Tibial artery (tissue), 4 donors: ENCODE data around the gene RAB40C.

Experiments
- DNase-seq, 2 donors: peaks; one replicate each; pipeline ENCODE4 v3.0.0-alpha.2; 2019
- H3K27ac ChIP-seq, 2 donors: fragments of 200-600 bp; sonication (generic) in 1 of 2; 1 replicate in 1 of 2; 2 replicates in 1 of 2; pipeline ENCODE4 v1.5.1; 2018 to 2019; ENCODE audit warnings: mild to moderate bottlenecking in 1 of 2
- H3K27me3 ChIP-seq, 2 donors: fragments of 200-600 bp; sonication (generic) in 1 of 2; one replicate each; pipeline versions ENCODE4 v1.5.1 to v1.6.0; 2016 to 2019
- H3K36me3 ChIP-seq, 3 donors: fragments of 200-600 bp; sonication (generic) in 2 of 3; one replicate each; pipeline ENCODE4 v1.5.1; 2016 to 2019; ENCODE audit warnings: mild to moderate bottlenecking in 2 of 3
- H3K4me1 ChIP-seq, 4 donors: fragments of 200-600 bp; sonication (generic) in 2 of 4; 1 replicate in 3 of 4; 2 replicates in 1 of 4; pipeline ENCODE4 v1.5.1; 2016 to 2019
- H3K4me3 ChIP-seq, 2 donors: fragments of 200-600 bp; sonication (generic) in 1 of 2; 1 replicate in 1 of 2; 2 replicates in 1 of 2; pipeline ENCODE4 v1.5.1; 2018 to 2019; ENCODE audit warnings: mild to moderate bottlenecking in 2 of 2
- H3K9me3 ChIP-seq, 3 donors: fragments of 200-600 bp; sonication (generic) in 1 of 3; one replicate each; pipeline ENCODE4 v1.5.1; 2016 to 2019
- CTCF ChIP-seq, 2 experiments: fragments of 200-600 bp in 1 of 2; fragments of 450-650 bp in 1 of 2; IDR thresholded peaks; one replicate each; pipeline ENCODE4 v1.5.1; 2017 to 2019; ENCODE audit warnings: antibody characterized with exemption in 2 of 2, mild to moderate bottlenecking in 1 of 2, moderate library complexity in 1 of 2
- intact Hi-C: fragments of 100-400 bp; cut with DNase I; formaldehyde crosslinking; loops from one replicate; pipeline ENCODE4 v1.15.0; 2023; ENCODE audit warnings: low total_unique reads

The RAB40C gene

GRCh38 chr16:660132-660458 lies 70.2 kb downstream of the RAB40C start:
- intact Hi-C loops = no loop called here
- H3K4me3 ChIP-seq = peak overlapping the region; percentile 16 to 46
- peaks cover 0 to 52% (median 5%) of the 10 kb centered on the region in 3 donors for H3K36me3 ChIP-seq
- no peaks in the 10 kb centered on the region for H3K27me3 ChIP-seq
- no peak for DNase-seq
- H3K27ac ChIP-seq = peak overlapping the region; percentile 68 to 69
- no peak for TF ChIP-seq CTCF (IDR thresholded peaks at IDR 0.05)
- peaks cover 0 to 15% (median 13%) of the 10 kb centered on the region in 4 donors for H3K4me1 ChIP-seq
- H3K9me3 ChIP-seq = no peaks in the 10 kb centered on the region

DNA sequence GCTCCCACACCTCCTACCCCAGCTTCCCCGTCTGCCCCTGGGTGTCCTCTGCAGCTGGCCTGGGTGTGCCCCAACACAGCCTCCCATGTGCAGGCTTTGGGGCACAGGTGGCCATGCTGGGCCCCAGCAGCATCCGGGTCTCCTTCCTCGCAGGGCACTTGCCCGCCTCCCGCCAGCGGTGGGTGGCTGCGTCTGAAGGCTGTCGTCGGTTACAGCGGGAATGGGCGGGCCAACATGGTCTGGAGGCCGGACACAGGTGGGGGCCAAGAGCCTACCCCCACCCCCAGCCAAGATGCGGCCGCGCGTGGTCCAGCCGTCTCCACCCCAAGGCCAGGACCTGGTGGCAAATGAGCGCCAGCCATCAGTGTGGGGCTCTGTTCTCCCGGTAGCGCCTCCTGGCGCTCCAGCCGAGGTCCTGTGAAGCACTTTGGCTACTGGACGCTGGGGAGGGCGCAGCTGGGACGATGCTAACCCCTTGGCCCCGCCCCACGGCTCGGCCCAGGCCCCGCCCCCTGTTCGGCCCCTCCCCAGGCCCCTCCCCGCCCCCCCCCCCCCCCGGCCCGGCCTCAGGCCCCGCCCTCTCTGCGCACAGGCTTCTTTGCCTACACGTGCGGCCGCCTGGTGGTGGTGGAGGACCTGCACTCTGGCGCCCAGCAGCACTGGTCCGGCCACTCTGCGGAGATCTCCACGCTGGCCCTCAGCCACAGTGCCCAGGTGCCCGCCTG lies 70.8 kb downstream of the RAB40C start:
- H3K27ac ChIP-seq = peak overlapping the region; percentile 68 to 69
- intact Hi-C loops = no loop called here
- H3K27me3 ChIP-seq = no peaks in the 10 kb centered on the region
- peak; percentile 53 to 57 for TF ChIP-seq CTCF (IDR thresholded peaks at IDR 0.05)
- peak; percentile 89 to 94 for DNase-seq
- H3K9me3 ChIP-seq = no peaks in the 10 kb centered on the region
- H3K4me1 ChIP-seq = peaks cover 0 to 15% (median 13%) of the 10 kb centered on the region in 4 donors
- peaks cover 0 to 46% (median 5%) of the 10 kb centered on the region in 3 donors for H3K36me3 ChIP-seq
- peak overlapping the region; percentile 16 to 46 for H3K4me3 ChIP-seq

- Histone ChIP-seq H3K27me3 (no peaks in the 10 kb centered on the region), H3K4me3 (peak overlapping the region in 1 of 2 donors; percentile 46), H3K9me3 (no peaks in the 10 kb centered on the region), H3K4me1 (peaks cover 0 to 15% (median 13%) of the 10 kb centered on the region in 4 donors), H3K27ac (peak overlapping the region; percentile 18 to 62), H3K36me3 (peaks cover 0 to 40% (median 5%) of the 10 kb centered on the region in 3 donors)
- peak in 1 of 2 experiments; percentile 8 for TF ChIP-seq CTCF (IDR thresholded peaks at IDR 0.05)
- DNase-seq = no peak
- intact Hi-C loops = no loop called here
Measured at GRCh38 chr16:661184-661821, 71.4 kb downstream of the RAB40C start.

- peaks cover 0 to 15% (median 14%) of the 10 kb centered on the region in 4 donors for H3K4me1 ChIP-seq
- no peak for TF ChIP-seq CTCF (IDR thresholded peaks at IDR 0.05)
- no peaks in the 10 kb centered on the region for H3K27me3 ChIP-seq
- H3K27ac ChIP-seq = no peak overlapping the region
- no peak for DNase-seq
- peaks cover 0 to 32% (median 5%) of the 10 kb centered on the region in 3 donors for H3K36me3 ChIP-seq
- H3K9me3 ChIP-seq = no peaks in the 10 kb centered on the region
- no peak overlapping the region for H3K4me3 ChIP-seq
- intact Hi-C loops = no loop called here
Measured at GRCh38 chr16:662095-662494, 72.2 kb downstream of the RAB40C start.

- intact Hi-C loops = no loop called here
- DNase-seq = no peak
- H3K27me3 ChIP-seq = no peaks in the 10 kb centered on the region
- peaks cover 0 to 20% (median 18%) of the 10 kb centered on the region in 4 donors for H3K4me1 ChIP-seq
- no peak overlapping the region for H3K27ac ChIP-seq
- H3K36me3 ChIP-seq = peaks cover 0 to 27% (median 5%) of the 10 kb centered on the region in 3 donors
- H3K4me3 ChIP-seq = no peak overlapping the region
- no peak for TF ChIP-seq CTCF (IDR thresholded peaks at IDR 0.05)
- no peaks in the 10 kb centered on the region for H3K9me3 ChIP-seq
Measured at GRCh38 chr16:662597-662996, 72.7 kb downstream of the RAB40C start.
